Vagina (tissue), 2 donors: Measurements from ENCODE around the gene SPRR4. TPM values are rescaled to one million over a fixed set of nuclear protein-coding genes. Genes with fewer than 3 reads are reported as not detected.

Experiments used
- DNase-seq, 2 donors: peaks; one replicate each; pipeline ENCODE4 v3.0.0-alpha.2; 2017; ENCODE audit errors: extremely low spot score in 2 of 2
- H3K27ac ChIP-seq: fragments of 200-600 bp; sonication (generic); one replicate; pipeline ENCODE4 v1.5.1; 2019
- H3K27me3 ChIP-seq: fragments of 200-600 bp; sonication (generic); one replicate; pipeline ENCODE4 v1.5.1; 2019
- H3K36me3 ChIP-seq, 2 donors: fragments of 200-600 bp; sonication (generic); one replicate each; pipeline ENCODE4 v1.5.1; 2017 to 2019
- H3K4me1 ChIP-seq: fragments of 200-600 bp; sonication (generic); one replicate; pipeline ENCODE4 v1.5.1; 2019
- H3K4me3 ChIP-seq, 2 donors: fragments of 200-600 bp; sonication (generic); 1 replicate in 1 of 2; 2 replicates in 1 of 2; pipeline ENCODE4 v1.5.1; 2016 to 2019
- H3K9me3 ChIP-seq: fragments of 200-600 bp; sonication (generic); one replicate; pipeline ENCODE4 v1.5.1; 2019
- POLR2A ChIP-seq, 2 donors: fragments of 450-650 bp; IDR thresholded peaks; one replicate each; pipeline ENCODE4 v1.6.1; 2017; ENCODE audit warnings: antibody characterized with exemption in 2 of 2, mild to moderate bottlenecking in 2 of 2, moderate library complexity in 2 of 2
- POLR2AphosphoS5 ChIP-seq, 2 donors: sonication (generic); formaldehyde crosslinking; IDR thresholded peaks; one replicate each; pipeline ENCODE4 v1.9.0; 2017; ENCODE audit warnings: antibody characterized with exemption in 2 of 2, mild to moderate bottlenecking in 2 of 2, low read depth in 1 of 2; ENCODE audit not compliant: insufficient read depth in 1 of 2
- intact Hi-C: fragments of 100-400 bp; cut with DNase I; formaldehyde crosslinking; loops from one replicate; pipeline ENCODE4 v1.15.1; 2023
- total RNA-seq: library from RNA; depleted of rRNA; stranded (reverse); fragments of >200 nt; gene quantifications from one replicate; pipeline ENCODE4 v1.2.3, GENCODE V29; 2016
- TF ChIP-seq, protein P1 (sequence below), 3 experiments: fragments of 450-650 bp in 2 of 3; fragments of 200-600 bp in 1 of 3; sonication (generic) in 1 of 3; IDR thresholded peaks; one replicate each; pipeline ENCODE4 v1.5.1; 2017 to 2019; ENCODE audit warnings: antibody characterized with exemption in 3 of 3, mild to moderate bottlenecking in 2 of 3, moderate library complexity in 2 of 3

The SPRR4 gene
- total RNA-seq, 1 donor from 2014 or later, result not detected

DNA sequence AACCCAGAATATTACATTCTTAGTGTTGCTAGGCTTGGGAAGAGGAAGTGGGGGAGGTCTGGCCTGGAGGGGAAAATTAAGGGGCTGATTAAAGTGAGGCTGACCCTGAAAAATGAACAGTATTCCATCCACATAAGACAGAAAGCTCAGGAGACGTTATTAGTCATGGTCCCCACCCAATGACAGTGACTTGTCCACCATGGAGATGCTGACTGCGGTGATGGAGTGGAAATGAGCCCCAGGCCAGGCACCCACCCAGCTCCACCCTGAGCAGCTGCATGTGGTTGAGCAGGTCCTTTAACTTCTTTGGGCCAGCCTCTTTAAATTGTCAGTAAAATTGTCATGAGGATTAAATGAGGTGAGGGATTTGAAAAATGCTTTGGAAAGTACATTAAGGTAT is 1.4 kb upstream of the SPRR4 start:
- Histone ChIP-seq H3K27me3 (no peaks in the 10 kb centered on the region), H3K36me3 (no peaks in the 10 kb centered on the region), H3K4me3 (no peak overlapping the region), H3K27ac (no peak overlapping the region), H3K9me3 (no peaks in the 10 kb centered on the region), H3K4me1 (no peaks in the 10 kb centered on the region)
- peak in 1 of 2 donors; percentile 67 for DNase-seq
- TF ChIP-seq POLR2A (IDR thresholded peaks at IDR 0.05) (no peak), POLR2AphosphoS5 (IDR thresholded peaks at IDR 0.05; ENCODE audit: insufficient read depth in 1 of 2, low read depth in 1 of 2) (no peak)
- TF ChIP-seq, protein P1, sequence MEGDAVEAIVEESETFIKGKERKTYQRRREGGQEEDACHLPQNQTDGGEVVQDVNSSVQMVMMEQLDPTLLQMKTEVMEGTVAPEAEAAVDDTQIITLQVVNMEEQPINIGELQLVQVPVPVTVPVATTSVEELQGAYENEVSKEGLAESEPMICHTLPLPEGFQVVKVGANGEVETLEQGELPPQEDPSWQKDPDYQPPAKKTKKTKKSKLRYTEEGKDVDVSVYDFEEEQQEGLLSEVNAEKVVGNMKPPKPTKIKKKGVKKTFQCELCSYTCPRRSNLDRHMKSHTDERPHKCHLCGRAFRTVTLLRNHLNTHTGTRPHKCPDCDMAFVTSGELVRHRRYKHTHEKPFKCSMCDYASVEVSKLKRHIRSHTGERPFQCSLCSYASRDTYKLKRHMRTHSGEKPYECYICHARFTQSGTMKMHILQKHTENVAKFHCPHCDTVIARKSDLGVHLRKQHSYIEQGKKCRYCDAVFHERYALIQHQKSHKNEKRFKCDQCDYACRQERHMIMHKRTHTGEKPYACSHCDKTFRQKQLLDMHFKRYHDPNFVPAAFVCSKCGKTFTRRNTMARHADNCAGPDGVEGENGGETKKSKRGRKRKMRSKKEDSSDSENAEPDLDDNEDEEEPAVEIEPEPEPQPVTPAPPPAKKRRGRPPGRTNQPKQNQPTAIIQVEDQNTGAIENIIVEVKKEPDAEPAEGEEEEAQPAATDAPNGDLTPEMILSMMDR (IDR thresholded peaks at IDR 0.05), result no peak
- intact Hi-C loops, result no loop called here

DNA sequence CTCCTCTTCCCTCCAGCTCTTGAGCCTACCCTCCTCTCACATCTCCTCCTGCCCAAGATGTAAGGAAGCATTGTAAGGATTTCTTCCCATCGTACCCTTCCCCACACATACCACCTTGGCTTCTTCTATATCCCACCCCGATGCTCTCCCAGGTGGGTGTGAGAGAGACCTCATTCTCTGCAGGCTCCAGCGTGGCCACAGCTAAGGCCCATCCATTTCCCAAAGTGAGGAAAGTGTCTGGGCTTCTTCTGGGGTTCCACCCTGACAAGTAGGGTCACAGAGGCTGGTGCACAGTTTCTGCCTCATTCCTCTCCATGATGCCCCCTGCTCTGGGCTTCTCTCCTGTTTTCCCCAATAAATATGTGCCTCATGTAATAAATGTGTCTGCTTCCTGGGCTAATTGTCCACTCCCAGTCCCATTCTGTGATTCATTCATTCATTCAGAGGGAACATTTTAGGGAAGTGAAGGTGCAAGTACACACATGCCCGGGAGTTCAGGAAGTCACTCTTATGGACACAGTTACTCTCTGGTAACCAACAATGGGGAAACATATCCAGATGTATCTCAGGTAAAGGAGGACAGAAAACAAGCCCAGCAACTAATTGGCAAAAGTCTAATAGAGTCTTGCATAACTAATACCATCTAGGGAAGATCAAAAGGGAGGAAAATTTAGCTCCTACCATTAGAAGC is 1.9 kb downstream of the SPRR4 start:
- DNase-seq, result peak in 1 of 2 donors; percentile 67
- no peak for TF ChIP-seq POLR2A (IDR thresholded peaks at IDR 0.05)
- TF ChIP-seq, protein P1 (IDR thresholded peaks at IDR 0.05), result no peak
- TF ChIP-seq POLR2AphosphoS5 (IDR thresholded peaks at IDR 0.05; ENCODE audit: insufficient read depth in 1 of 2, low read depth in 1 of 2), result peak in 1 of 2 donors; percentile 38
- H3K4me1 ChIP-seq, result no peaks in the 10 kb centered on the region
- intact Hi-C loops, result no loop called here
- no peaks in the 10 kb centered on the region for H3K27me3 ChIP-seq
- no peak overlapping the region for H3K4me3 ChIP-seq
- no peaks in the 10 kb centered on the region for H3K9me3 ChIP-seq
- no peaks in the 10 kb centered on the region for H3K36me3 ChIP-seq
- H3K27ac ChIP-seq, result no peak overlapping the region

DNA sequence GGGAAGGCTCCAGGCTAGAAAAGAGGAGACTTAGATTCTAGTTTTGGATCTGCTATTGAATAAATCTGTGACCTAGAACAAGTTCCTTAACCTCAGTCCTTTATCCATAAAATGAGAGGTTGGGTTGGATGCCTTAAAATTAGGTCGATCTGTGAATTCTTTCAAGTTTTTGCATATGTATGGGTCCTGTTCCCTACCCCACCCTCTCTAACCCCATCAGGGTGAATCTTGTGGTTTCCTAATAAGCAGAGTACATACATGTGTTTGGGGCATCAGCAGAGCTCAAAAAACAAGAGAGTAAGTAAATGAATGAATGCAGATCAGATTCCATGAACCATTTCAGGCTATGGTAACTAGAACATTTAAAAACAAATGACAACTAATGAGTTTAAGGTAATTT is 6.2 kb downstream of the SPRR4 start:
- Histone ChIP-seq H3K4me3 (no peak overlapping the region), H3K9me3 (no peaks in the 10 kb centered on the region), H3K36me3 (no peaks in the 10 kb centered on the region), H3K27me3 (no peaks in the 10 kb centered on the region), H3K4me1 (no peaks in the 10 kb centered on the region), H3K27ac (no peak overlapping the region)
- intact Hi-C loops, result no loop called here
- TF ChIP-seq POLR2A (IDR thresholded peaks at IDR 0.05), result no peak
- TF ChIP-seq POLR2AphosphoS5 (IDR thresholded peaks at IDR 0.05; ENCODE audit: insufficient read depth in 1 of 2, low read depth in 1 of 2), result no peak
- TF ChIP-seq, protein P1 (IDR thresholded peaks at IDR 0.05), result no peak
- peak in 1 of 2 donors; percentile 32 for DNase-seq

DNA sequence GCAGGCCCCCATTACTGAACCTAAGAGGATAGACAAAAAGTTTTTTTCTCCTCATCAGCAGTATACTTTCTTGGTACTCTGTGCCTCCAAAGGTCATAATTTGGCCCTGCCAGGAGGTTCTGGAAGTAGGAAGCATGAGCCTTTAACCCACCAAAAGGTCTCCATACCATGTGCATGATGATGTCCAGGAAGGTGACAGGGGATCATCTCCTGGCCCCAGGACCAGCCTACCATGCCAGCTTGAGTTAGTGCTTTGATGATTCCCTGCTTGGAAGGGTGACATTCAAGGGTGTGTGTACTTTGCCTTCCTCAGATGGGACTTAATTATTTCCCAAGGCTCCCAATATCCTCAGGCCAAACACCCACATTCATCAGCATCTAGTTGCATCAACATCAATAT is 7.2 kb downstream of the SPRR4 start:
- H3K4me3 ChIP-seq, result no peak overlapping the region
- no peaks in the 10 kb centered on the region for H3K27me3 ChIP-seq
- H3K36me3 ChIP-seq, result no peaks in the 10 kb centered on the region
- H3K9me3 ChIP-seq, result no peaks in the 10 kb centered on the region
- peak in 1 of 2 donors; percentile 49 for DNase-seq
- no peak overlapping the region for H3K27ac ChIP-seq
- H3K4me1 ChIP-seq, result no peaks in the 10 kb centered on the region
- TF ChIP-seq POLR2A (IDR thresholded peaks at IDR 0.05), result no peak
- TF ChIP-seq, protein P1 (IDR thresholded peaks at IDR 0.05), result no peak
- no peak for TF ChIP-seq POLR2AphosphoS5 (IDR thresholded peaks at IDR 0.05; ENCODE audit: insufficient read depth in 1 of 2, low read depth in 1 of 2)
- intact Hi-C loops, result no loop called here

DNA sequence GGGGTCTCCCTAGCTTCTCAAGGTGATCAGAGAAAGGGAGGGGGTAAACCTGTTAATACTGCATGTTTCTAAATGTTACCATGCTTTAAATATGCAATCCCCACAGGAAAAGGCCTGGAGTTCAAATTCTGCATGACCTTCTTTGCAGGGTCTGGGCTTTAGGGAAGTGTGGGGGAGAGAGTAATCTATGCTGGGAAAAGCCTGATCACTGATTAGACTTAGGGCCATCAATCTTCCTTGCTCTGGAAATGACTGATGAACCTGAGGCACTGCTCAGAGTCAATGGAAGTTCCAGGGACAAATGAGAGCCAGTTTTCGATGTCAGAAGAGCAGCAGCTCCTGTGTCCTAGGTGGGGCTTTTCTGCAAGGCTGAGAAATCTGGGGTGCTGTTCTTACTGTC is 10.2 kb downstream of the SPRR4 start:
- Histone ChIP-seq H3K4me1 (no peaks in the 10 kb centered on the region), H3K9me3 (no peaks in the 10 kb centered on the region), H3K27ac (no peak overlapping the region), H3K27me3 (no peaks in the 10 kb centered on the region), H3K36me3 (no peaks in the 10 kb centered on the region), H3K4me3 (no peak overlapping the region)
- intact Hi-C loops, result no loop called here
- peak in 1 of 2 donors; percentile 47 for DNase-seq
- no peak for TF ChIP-seq POLR2A (IDR thresholded peaks at IDR 0.05)
- TF ChIP-seq POLR2AphosphoS5 (IDR thresholded peaks at IDR 0.05; ENCODE audit: insufficient read depth in 1 of 2, low read depth in 1 of 2), result no peak
- TF ChIP-seq, protein P1 (IDR thresholded peaks at IDR 0.05), result no peak
